ENCODE results near the gene ADCY3. TPM values are rescaled to one million over a fixed set of nuclear protein-coding genes. Genes with fewer than 3 reads are reported as not detected.

The ADCY3 gene
- total RNA-seq, 1 experiment from 2014 or later: 71.1 TPM

GRCh38 chr2:24888177-24888576 is 31.9 kb downstream of the ADCY3 start:
- DNase-seq (ENCODE audit: low read depth, low spot score): no peak
- no peaks in the 10 kb centered on the region for H3K27me3 ChIP-seq (ENCODE audit: insufficient read depth, low read length)
- H3K36me3 ChIP-seq (ENCODE audit: control insufficient read depth in 1 of 2, insufficient read depth in 2 of 2, low read length in 2 of 2): peaks cover 0 to 5% of the 10 kb centered on the region in 2 experiments; a peak in 1 of 4 replicates
- H4K20me1 ChIP-seq (ENCODE audit: insufficient read depth): no peaks in the 10 kb centered on the region
- no peaks in the 10 kb centered on the region for H3K4me1 ChIP-seq (ENCODE audit: control insufficient read depth in 1 of 2, insufficient read depth in 2 of 2, low read length in 2 of 2)
- no peak overlapping the region for H3K4me3 ChIP-seq (replicated peaks in 1 of 2; ENCODE audit: low read depth in 1 of 2, low read length in 2 of 2)
- BruUV-seq (replicated peaks): no TSS peak
- peaks cover 4% of the 10 kb centered on the region; the same call in 1 of the 2 replicates for H3K79me2 ChIP-seq (ENCODE audit: insufficient read depth, low read length)
- no peak overlapping the region for H3K9ac ChIP-seq (ENCODE audit: low read length)
- no peak overlapping the region for H2AFZ ChIP-seq (ENCODE audit: low read depth, low read length, poor library complexity, severe bottlenecking)
- no peak for TF ChIP-seq RAD21 (IDR thresholded peaks at IDR 0.05; ENCODE audit: low read depth)
- TF ChIP-seq ZBTB33 (IDR thresholded peaks at IDR 0.05; ENCODE audit: extremely low read depth, insufficient replicate concordance, low read length): no peak
- no peak for TF ChIP-seq POLR2A (IDR thresholded peaks at IDR 0.05; ENCODE audit: borderline replicate concordance, extremely low read depth, insufficient read depth, insufficient read length)
- TF ChIP-seq SIN3A (IDR thresholded peaks at IDR 0.05; ENCODE audit: low read depth): no peak
- TF ChIP-seq TCF7L2 (IDR thresholded peaks at IDR 0.05; ENCODE audit: borderline replicate concordance, extremely low read depth, insufficient read depth, insufficient read length): no peak
- TF ChIP-seq MAX (IDR thresholded peaks at IDR 0.05): no peak
- H3K9me3 ChIP-seq (ENCODE audit: control insufficient read depth in 1 of 2, insufficient read depth in 1 of 2, low read depth in 1 of 2, low read length in 2 of 2): no peaks in the 10 kb centered on the region
- ChIA-PET POLR2A (no interaction called here), CTCF (no interaction called here), RAD21 (ENCODE audit: low non-redundant PET in 1 of 2, low total read pairs in 2 of 2, uncharacterized antibody in 2 of 2, unreplicated experiment in 2 of 2) (no interaction called here)
- intact Hi-C loops (cut with micrococcal nuclease): no loop called here
- H3K9me2 ChIP-seq (ENCODE audit: insufficient read depth): no peaks in the 10 kb centered on the region
- no peak overlapping the region for H3K4me2 ChIP-seq (ENCODE audit: low read length)
- H3K27ac ChIP-seq (ENCODE audit: low read depth, low read length): no peak overlapping the region
- ATAC-seq: no peak

- Histone ChIP-seq H4K20me1 (ENCODE audit: insufficient read depth) (no peaks in the 10 kb centered on the region), H3K4me3 (replicated peaks in 1 of 2; ENCODE audit: low read depth in 1 of 2, low read length in 2 of 2) (no peak overlapping the region), H3K9me3 (ENCODE audit: control insufficient read depth in 1 of 2, insufficient read depth in 1 of 2, low read depth in 1 of 2, low read length in 2 of 2) (no peaks in the 10 kb centered on the region), H2AFZ (ENCODE audit: low read depth, low read length, poor library complexity, severe bottlenecking) (no peak overlapping the region), H3K27ac (ENCODE audit: low read depth, low read length) (no peak overlapping the region), H3K9ac (ENCODE audit: low read length) (no peak overlapping the region), H3K9me2 (ENCODE audit: insufficient read depth) (no peaks in the 10 kb centered on the region), H3K4me1 (ENCODE audit: control insufficient read depth in 1 of 2, insufficient read depth in 2 of 2, low read length in 2 of 2) (no peaks in the 10 kb centered on the region), H3K79me2 (ENCODE audit: insufficient read depth, low read length) (peaks cover 4% of the 10 kb centered on the region; the same call in 1 of the 2 replicates), H3K27me3 (ENCODE audit: insufficient read depth, low read length) (no peaks in the 10 kb centered on the region), H3K4me2 (ENCODE audit: low read length) (no peak overlapping the region), H3K36me3 (ENCODE audit: control insufficient read depth in 1 of 2, insufficient read depth in 2 of 2, low read length in 2 of 2) (peaks cover 0 to 5% of the 10 kb centered on the region in 2 experiments; a peak in 1 of 4 replicates)
- ATAC-seq: no peak
- POLR2A ChIA-PET: no interaction called here
- CTCF ChIA-PET: no interaction called here
- no peak for DNase-seq (ENCODE audit: low read depth, low spot score)
- intact Hi-C loops (cut with micrococcal nuclease): no loop called here
- BruUV-seq (replicated peaks): no TSS peak
- RAD21 ChIA-PET (ENCODE audit: low non-redundant PET in 1 of 2, low total read pairs in 2 of 2, uncharacterized antibody in 2 of 2, unreplicated experiment in 2 of 2): no interaction called here
- TF ChIP-seq REST (IDR thresholded peaks at IDR 0.05; ENCODE audit: low read depth) (no peak), SP1 (IDR thresholded peaks at IDR 0.05; ENCODE audit: low read depth) (no peak), ZBTB33 (IDR thresholded peaks at IDR 0.05; ENCODE audit: extremely low read depth, insufficient replicate concordance, low read length) (no peak)
Observed at GRCh38 chr2:24887307-24887874, 32.6 kb downstream of the ADCY3 start.

Measured in HCT116 (cell line).